ENCODE data around the gene AKR1D1.

- no peak for TF ChIP-seq POLR2A (IDR thresholded peaks at IDR 0.05)
- TF ChIP-seq, protein P1, sequence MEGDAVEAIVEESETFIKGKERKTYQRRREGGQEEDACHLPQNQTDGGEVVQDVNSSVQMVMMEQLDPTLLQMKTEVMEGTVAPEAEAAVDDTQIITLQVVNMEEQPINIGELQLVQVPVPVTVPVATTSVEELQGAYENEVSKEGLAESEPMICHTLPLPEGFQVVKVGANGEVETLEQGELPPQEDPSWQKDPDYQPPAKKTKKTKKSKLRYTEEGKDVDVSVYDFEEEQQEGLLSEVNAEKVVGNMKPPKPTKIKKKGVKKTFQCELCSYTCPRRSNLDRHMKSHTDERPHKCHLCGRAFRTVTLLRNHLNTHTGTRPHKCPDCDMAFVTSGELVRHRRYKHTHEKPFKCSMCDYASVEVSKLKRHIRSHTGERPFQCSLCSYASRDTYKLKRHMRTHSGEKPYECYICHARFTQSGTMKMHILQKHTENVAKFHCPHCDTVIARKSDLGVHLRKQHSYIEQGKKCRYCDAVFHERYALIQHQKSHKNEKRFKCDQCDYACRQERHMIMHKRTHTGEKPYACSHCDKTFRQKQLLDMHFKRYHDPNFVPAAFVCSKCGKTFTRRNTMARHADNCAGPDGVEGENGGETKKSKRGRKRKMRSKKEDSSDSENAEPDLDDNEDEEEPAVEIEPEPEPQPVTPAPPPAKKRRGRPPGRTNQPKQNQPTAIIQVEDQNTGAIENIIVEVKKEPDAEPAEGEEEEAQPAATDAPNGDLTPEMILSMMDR (IDR thresholded peaks at IDR 0.05), result no peak
Observed at GRCh38 chr7:138116892-138117291, 40.6 kb downstream of the AKR1D1 start.
